Dendritic cell treated with granulocyte-macrophage colony-stimulating factor and Interleukin-4, amounts not matched to agents 40 ng/mL and 50 ng/mL, for 4 days (primary cell): ENCODE data around the gene SRD5A1.
"Not testable (repeated sequence)": the region's sequence is repeated elsewhere in the genome, so short reads cannot be mapped to it uniquely, and the experiment has no call there.

Experiments
- H3K27ac Mint-ChIP-seq: one replicate; pipeline ENCODE4 v1.8.0; 2022; ENCODE audit warnings: mild to moderate bottlenecking, mixed read lengths
- H3K27me3 Mint-ChIP-seq: one replicate; pipeline ENCODE4 v1.8.0; 2022; ENCODE audit warnings: mild to moderate bottlenecking, mixed read lengths
- H3K36me3 Mint-ChIP-seq: one replicate; pipeline ENCODE4 v1.8.0; 2022; ENCODE audit warnings: low read depth, mixed read lengths
- H3K4me1 Mint-ChIP-seq: one replicate; pipeline ENCODE4 v1.8.0; 2022; ENCODE audit warnings: low read depth, mixed read lengths
- H3K4me3 Mint-ChIP-seq: one replicate; pipeline ENCODE4 v1.8.0; 2022; ENCODE audit warnings: mild to moderate bottlenecking, moderate library complexity, mixed read lengths
- H3K9me3 Mint-ChIP-seq: one replicate; pipeline ENCODE4 v1.8.0; 2022; ENCODE audit warnings: mixed read lengths
- intact Hi-C: fragments of 100-400 bp; cut with micrococcal nuclease; formaldehyde crosslinking; loops from one replicate; pipeline ENCODE4 v1.15.0; 2022

Gene SRD5A1

GRCh38 chr5:6638236-6638635 lies 5.0 kb downstream of the SRD5A1 start:
- peaks cover 29% of the 10 kb centered on the region for H3K4me1 Mint-ChIP-seq
- intact Hi-C loops = no loop called here

DNA sequence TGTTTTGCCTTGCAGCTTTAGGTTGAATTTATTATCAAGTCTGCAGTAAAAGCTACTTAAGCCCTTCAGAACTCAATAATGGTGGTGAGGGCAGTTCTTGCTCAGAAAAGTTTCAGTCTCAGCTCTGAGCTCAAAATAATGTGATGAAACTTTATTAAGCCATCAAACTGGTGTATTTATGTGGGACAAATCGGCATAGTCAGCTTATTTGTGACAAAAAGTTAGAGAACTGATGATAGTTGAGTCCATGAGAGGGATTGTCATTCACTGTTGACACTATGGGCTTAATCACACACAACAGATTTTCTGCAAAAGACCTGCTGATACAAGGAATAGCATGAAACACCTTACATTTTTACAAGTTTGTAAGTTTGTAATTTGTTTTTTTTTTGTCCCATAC lies 9.4 kb downstream of the SRD5A1 start:
- Mint-ChIP-seq H3K27ac (no peak overlapping the region), H3K9me3 (no peaks in the 10 kb centered on the region), H3K4me1 (peaks cover 57% of the 10 kb centered on the region), H3K4me3 (no peak overlapping the region), H3K36me3 (peaks cover 20% of the 10 kb centered on the region), H3K27me3 (no peaks in the 10 kb centered on the region)
- intact Hi-C loops = no loop called here

More at GRCh38 chr5:6638236-6638635, 5.0 kb downstream of the SRD5A1 start:
- Mint-ChIP-seq H3K36me3 (peaks cover 19% of the 10 kb centered on the region), H3K27me3 (no peaks in the 10 kb centered on the region), H3K4me3 (no peak overlapping the region), H3K9me3 (no peaks in the 10 kb centered on the region), H3K27ac (no peak overlapping the region)

DNA sequence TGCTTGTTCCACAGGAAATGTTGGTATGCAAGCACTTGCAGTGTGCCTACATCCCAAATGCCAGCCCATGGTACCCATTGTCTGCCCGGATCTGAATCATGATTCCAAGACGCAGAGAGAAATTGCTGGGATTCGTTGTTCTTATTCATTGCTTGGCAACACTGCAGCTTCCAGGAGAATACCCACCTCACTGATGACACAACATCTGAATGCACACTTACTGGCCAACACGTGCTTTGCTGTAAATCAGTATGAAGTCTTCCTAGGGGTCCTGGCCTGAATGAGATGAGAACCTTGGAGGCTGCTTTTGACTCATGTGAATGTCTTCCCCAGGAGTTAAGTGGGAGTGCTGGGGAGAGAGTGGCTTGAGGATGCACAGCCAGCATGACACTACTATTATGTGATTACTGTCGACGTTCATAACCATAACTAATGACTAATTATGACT lies 11.6 kb downstream of the SRD5A1 start:
- no peak overlapping the region for H3K27ac Mint-ChIP-seq
- intact Hi-C loops = no loop called here
- no peaks in the 10 kb centered on the region for H3K27me3 Mint-ChIP-seq
- H3K4me1 Mint-ChIP-seq = peaks cover 69% of the 10 kb centered on the region
- peaks cover 33% of the 10 kb centered on the region for H3K36me3 Mint-ChIP-seq
- H3K4me3 Mint-ChIP-seq = no peak overlapping the region
- peaks cover 7% of the 10 kb centered on the region for H3K9me3 Mint-ChIP-seq

DNA sequence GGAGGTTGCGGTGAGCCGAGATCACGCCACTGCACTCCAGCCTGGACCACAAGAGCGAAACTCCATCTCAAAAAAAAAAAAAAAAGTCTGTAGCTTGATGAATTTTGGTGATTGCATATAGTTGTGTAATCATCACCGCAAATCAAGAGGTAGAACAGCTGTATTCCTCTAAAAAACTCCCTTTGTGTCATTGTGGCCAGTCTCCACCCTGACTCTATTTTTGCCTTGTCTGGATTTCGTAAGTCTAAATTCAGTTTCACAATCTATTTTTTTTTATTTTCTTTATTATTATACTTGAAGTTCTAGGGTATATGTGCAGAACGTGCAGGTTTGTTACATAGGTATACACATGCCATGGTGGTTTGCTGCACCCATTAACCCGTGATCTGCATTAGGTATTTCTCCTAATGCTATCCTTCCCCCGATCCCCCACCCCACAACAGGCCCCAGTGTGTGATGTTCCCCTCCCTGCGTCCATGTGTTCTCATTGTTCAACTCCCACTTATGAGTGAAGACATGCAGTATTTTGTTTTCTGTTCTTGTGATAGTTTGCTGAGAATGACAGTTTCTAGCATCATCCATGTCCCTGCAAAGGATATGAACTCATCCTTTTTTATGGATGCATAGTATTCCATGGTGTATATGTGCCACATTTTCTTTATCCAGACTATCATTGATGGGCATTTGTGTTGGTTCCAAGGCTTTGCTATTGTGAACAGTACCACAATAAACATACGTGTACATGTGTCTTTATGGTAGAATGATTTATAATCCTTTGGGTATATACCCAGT lies 12.5 kb downstream of the SRD5A1 start:
- H3K27ac Mint-ChIP-seq, intact Hi-C loops, H3K27me3 Mint-ChIP-seq, H3K4me3 Mint-ChIP-seq: not testable (repeated sequence)
- Mint-ChIP-seq H3K36me3 (peaks cover 36% of the 10 kb centered on the region), H3K4me1 (peaks cover 72% of the 10 kb centered on the region), H3K9me3 (peaks cover 12% of the 10 kb centered on the region)

DNA sequence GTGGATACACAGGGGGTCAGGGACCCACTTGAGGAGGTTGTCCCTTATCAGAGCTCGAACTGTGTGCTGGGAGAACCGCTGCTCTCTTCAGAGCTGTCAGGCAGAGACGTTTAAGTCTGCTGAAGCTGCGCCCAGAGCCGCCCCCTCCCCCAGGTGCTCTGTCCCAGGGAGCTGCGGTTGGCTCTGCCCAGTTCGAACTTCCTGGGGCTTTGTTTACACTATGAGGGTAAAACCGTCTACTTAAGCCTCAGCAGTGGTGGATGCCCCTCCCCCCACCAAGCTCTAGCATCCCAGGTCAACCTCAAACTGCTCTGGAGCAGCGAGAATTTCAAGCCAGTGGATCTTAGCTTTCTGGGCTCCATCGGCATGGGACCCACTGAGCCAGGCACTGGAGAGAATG lies 15.9 kb downstream of the SRD5A1 start:
- H3K4me3 Mint-ChIP-seq = no peak overlapping the region
- H3K36me3 Mint-ChIP-seq = peaks cover 45% of the 10 kb centered on the region
- H3K27me3 Mint-ChIP-seq = no peaks in the 10 kb centered on the region
- H3K9me3 Mint-ChIP-seq = peaks cover 12% of the 10 kb centered on the region
- intact Hi-C loops = no loop called here
- peaks cover 57% of the 10 kb centered on the region for H3K4me1 Mint-ChIP-seq
- no peak overlapping the region for H3K27ac Mint-ChIP-seq

DNA sequence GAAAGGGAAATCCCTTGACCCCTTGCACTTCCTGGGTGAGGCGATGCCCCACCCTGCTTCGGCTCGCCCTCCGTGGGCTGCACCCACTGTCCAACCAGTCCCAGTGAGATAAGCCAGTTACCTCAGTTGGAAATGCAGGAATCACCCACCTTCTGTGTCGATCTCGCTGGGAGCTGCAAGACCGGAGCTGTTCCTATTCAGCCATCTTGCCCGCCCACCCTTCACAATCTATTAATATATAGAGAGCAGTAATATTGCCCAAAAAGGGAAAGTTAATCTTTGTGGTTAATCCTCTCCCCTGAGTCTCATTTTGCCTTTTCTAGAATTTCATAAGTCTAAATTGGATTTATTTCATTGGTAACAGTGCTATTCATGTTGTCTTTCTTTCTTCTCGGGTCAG lies 16.4 kb downstream of the SRD5A1 start:
- Mint-ChIP-seq H3K4me3 (no peak overlapping the region), H3K36me3 (peaks cover 43% of the 10 kb centered on the region), H3K27me3 (no peaks in the 10 kb centered on the region), H3K9me3 (peaks cover 12% of the 10 kb centered on the region), H3K4me1 (peaks cover 52% of the 10 kb centered on the region), H3K27ac (no peak overlapping the region)
- intact Hi-C loops = no loop called here

GRCh38 chr5:6652025-6652424 lies 18.8 kb downstream of the SRD5A1 start:
- peaks cover 63% of the 10 kb centered on the region for H3K36me3 Mint-ChIP-seq
- intact Hi-C loops = no loop called here
- no peak overlapping the region for H3K27ac Mint-ChIP-seq
- H3K27me3 Mint-ChIP-seq = no peaks in the 10 kb centered on the region
- H3K4me3 Mint-ChIP-seq = no peak overlapping the region
- H3K4me1 Mint-ChIP-seq = peaks cover 31% of the 10 kb centered on the region
- H3K9me3 Mint-ChIP-seq = peaks cover 34% of the 10 kb centered on the region

DNA sequence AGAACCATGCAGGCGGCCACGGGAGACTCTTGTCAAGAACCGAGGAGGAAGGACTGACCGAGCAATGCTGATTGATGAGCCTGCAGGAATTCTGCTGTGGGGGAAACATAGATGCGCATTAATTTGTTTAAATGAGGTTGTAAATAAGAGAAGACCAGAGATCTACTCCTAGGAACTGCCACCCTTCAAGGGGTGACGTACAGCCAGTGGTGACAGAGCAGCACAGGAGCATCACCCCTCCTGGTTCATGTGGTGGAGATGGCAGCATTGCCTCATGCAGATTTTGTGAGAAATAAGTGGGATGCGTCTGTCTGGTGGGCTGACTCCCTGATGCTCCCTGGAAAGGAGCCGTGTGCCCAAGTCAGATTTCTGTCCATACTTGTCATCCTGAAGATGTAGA lies 22.2 kb downstream of the SRD5A1 start:
- Mint-ChIP-seq H3K27me3 (no peaks in the 10 kb centered on the region), H3K36me3 (peaks cover 80% of the 10 kb centered on the region), H3K27ac (no peak overlapping the region), H3K4me3 (no peak overlapping the region), H3K4me1 (no peaks in the 10 kb centered on the region), H3K9me3 (peaks cover 25% of the 10 kb centered on the region)
- intact Hi-C loops = no loop called here

DNA sequence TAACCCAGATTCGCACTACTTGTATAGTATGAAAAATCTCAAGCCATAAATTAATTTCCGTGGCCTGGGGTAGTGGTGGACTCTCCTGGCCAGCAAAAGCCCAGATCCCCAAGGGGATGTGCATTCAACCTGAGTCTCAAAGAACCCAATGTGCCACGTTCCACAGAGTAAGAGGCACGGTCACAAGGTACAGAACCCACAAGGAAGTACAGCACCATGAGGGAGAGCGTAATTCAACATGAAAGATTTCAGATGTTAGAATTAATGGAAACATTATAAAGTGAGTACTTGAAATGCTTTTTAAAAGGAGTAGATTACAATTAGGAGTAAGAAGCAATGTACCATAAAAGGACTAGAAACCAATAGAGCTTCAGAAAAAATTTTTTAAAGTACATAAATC lies 23.4 kb downstream of the SRD5A1 start:
- Mint-ChIP-seq H3K27ac (no peak overlapping the region), H3K27me3 (no peaks in the 10 kb centered on the region), H3K36me3 (peaks cover 87% of the 10 kb centered on the region), H3K9me3 (peaks cover 25% of the 10 kb centered on the region), H3K4me3 (no peak overlapping the region), H3K4me1 (no peaks in the 10 kb centered on the region)
- intact Hi-C loops = no loop called here

DNA sequence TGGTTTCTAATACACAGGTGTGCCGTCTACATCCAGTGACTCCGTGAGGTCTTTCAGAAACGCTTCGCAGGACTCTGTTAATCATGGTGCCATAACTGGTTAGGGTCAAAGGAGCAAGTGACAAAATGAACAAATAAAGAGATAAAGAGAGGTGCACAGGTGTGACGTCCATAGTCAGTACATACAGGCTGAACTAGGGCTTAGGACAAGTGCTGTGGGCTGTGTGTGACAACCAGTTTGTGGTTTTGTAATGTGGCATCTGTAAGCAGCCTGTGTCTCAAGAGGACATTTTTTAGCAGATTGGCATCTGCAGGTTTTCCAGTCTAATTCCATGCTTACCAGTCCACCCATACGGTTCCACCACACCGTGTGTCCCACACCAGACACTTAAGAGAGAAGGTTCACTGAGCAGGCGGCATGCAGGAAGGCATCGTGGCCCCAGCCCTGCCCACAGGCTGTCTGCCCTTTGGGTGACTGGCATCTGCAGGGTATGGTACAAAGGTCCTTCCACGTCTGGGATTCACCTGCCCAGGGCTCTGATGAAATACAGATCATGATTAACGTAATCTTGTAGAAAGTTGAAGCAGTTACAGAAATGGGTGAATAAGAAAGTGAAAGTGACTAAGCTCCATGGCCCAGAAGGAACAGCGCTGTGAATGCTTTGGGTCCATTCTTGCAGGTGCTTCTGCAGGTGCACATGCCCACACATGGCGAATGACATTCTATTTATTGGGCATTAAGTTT lies 26.9 kb downstream of the SRD5A1 start:
- Mint-ChIP-seq H3K27ac (no peak overlapping the region), H3K4me1 (no peaks in the 10 kb centered on the region), H3K4me3 (no peak overlapping the region), H3K27me3 (no peaks in the 10 kb centered on the region), H3K36me3 (peaks cover 94% of the 10 kb centered on the region), H3K9me3 (peaks cover 23% of the 10 kb centered on the region)
- intact Hi-C loops = no loop called here

DNA sequence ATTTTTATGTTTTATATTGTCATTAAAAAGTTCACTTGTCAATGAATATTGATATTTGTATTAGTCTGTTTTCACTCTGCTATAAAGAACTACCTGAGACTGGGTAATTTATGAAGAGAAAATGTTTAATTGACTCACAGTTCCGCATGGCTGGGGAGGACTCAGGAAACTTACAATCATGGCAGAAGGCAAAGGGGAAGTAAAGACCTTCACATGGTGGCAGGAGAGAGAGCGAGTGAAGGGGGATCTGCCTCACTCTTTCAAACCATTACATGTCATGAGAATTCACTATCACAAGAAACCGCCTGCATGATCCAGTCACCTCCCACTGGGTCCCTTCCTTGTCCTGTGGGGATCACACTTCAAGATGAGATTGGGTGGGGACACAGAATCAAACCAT lies 27.4 kb downstream of the SRD5A1 start:
- Mint-ChIP-seq H3K36me3 (peaks cover 91% of the 10 kb centered on the region), H3K4me1 (no peaks in the 10 kb centered on the region), H3K4me3 (no peak overlapping the region), H3K27ac (no peak overlapping the region), H3K27me3 (no peaks in the 10 kb centered on the region), H3K9me3 (peaks cover 17% of the 10 kb centered on the region)
- intact Hi-C loops = no loop called here

GRCh38 chr5:6666762-6667161 lies 33.5 kb downstream of the SRD5A1 start:
- Mint-ChIP-seq H3K27me3 (no peaks in the 10 kb centered on the region), H3K9me3 (no peaks in the 10 kb centered on the region), H3K4me3 (no peak overlapping the region), H3K27ac (no peak overlapping the region), H3K4me1 (peaks cover 6% of the 10 kb centered on the region), H3K36me3 (peaks cover 82% of the 10 kb centered on the region)
- intact Hi-C loops = no loop called here

- H3K27ac Mint-ChIP-seq = no peak overlapping the region
Observed at GRCh38 chr5:6667648-6668047, 34.4 kb downstream of the SRD5A1 start.

GRCh38 chr5:6668717-6669116 lies 35.5 kb downstream of the SRD5A1 start:
- H3K4me3 Mint-ChIP-seq, H3K4me1 Mint-ChIP-seq, intact Hi-C loops, H3K27me3 Mint-ChIP-seq, H3K9me3 Mint-ChIP-seq, H3K27ac Mint-ChIP-seq: not testable (repeated sequence)
- peaks cover 67% of the 10 kb centered on the region for H3K36me3 Mint-ChIP-seq

More at GRCh38 chr5:6667648-6668047, 34.4 kb downstream of the SRD5A1 start:
- intact Hi-C loops = no loop called here
- Mint-ChIP-seq H3K27me3 (no peaks in the 10 kb centered on the region), H3K36me3 (peaks cover 78% of the 10 kb centered on the region), H3K9me3 (no peaks in the 10 kb centered on the region), H3K4me1 (peaks cover 6% of the 10 kb centered on the region), H3K4me3 (no peak overlapping the region)
